Keratinocyte (primary cell): ENCODE results near the gene DLX3.

Source experiments
- EZH2 ChIP-seq: IDR thresholded peaks from one replicate; pipeline ENCODE4 v1.6.1; 2012; ENCODE audit warnings: inconsistent platforms, mild to moderate bottlenecking, low read length, moderate library complexity
- TF ChIP-seq, protein P1 (sequence below), 3 experiments: IDR thresholded peaks in 1 of 3; conservative IDR thresholded peaks in 1 of 3; optimal IDR thresholded peaks in 1 of 3; 2 replicates in 2 of 3; 3 replicates in 1 of 3; pipeline versions ENCODE3 to v1.5.1; 2011; ENCODE audit warnings: low read length in 3 of 3, mild to moderate bottlenecking in 3 of 3, moderate library complexity in 2 of 3, control low read depth in 1 of 3, inconsistent platforms in 1 of 3; ENCODE audit not compliant: insufficient read depth in 2 of 3; ENCODE audit errors: extremely low read depth in 1 of 3

DNA sequence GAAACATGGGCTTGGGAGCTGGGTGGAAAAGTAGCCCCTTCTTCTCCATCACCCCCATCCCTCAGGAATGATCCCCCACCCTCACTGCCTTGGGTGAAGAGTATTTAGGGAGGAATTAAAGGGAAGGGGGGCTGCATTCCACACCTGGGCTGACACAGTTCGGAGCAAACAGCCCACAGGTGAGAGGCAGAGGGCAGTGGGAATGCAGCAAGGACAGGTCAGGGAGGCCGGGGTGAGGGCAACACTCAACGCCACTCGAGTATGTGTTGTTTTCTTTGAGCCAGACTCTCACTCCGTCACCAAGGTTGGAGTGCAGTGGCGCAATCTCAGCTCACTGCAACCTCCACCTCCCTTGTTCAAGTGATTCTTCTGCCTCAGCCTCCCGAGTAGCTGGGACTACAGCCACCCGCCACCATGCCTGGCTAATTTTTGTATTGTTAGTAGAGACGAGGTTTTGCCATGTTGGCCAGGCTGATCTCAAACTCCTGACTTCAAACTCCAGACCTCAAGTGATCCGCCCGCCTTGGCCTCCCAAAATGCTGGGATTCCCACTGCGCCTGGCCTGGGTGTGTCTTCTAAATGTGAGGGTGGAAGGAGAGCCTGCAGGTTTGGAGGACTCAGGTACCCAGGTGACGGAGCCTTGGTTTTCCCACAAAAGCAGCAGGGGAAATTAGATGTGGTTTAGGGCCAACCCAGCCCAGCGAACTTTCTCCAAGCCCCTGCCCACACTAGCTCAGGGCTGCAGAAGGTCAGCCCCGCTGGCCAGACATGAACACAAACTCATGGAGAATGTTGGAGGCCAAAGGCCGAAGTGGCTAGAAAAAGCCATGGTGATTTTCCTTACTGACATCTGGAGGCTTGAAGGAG is 39.7 kb upstream of the DLX3 start:
- TF ChIP-seq, protein P1, sequence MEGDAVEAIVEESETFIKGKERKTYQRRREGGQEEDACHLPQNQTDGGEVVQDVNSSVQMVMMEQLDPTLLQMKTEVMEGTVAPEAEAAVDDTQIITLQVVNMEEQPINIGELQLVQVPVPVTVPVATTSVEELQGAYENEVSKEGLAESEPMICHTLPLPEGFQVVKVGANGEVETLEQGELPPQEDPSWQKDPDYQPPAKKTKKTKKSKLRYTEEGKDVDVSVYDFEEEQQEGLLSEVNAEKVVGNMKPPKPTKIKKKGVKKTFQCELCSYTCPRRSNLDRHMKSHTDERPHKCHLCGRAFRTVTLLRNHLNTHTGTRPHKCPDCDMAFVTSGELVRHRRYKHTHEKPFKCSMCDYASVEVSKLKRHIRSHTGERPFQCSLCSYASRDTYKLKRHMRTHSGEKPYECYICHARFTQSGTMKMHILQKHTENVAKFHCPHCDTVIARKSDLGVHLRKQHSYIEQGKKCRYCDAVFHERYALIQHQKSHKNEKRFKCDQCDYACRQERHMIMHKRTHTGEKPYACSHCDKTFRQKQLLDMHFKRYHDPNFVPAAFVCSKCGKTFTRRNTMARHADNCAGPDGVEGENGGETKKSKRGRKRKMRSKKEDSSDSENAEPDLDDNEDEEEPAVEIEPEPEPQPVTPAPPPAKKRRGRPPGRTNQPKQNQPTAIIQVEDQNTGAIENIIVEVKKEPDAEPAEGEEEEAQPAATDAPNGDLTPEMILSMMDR (optimal IDR thresholded peaks at IDR 0.05 in 1 of 3, IDR thresholded peaks at IDR 0.05 in 1 of 3, conservative IDR thresholded peaks at IDR 0.05 in 1 of 3; ENCODE audit: extremely low read depth in 1 of 3, insufficient read depth in 2 of 3, low read length in 3 of 3) = no peak
- no peak for TF ChIP-seq EZH2
